Activated naive CD4-positive, alpha-beta T cell treated with anti-CD3 and anti-CD28 coated beads, Interleukin-2, amount 50 U/mL, for 72 hours (primary cell): ENCODE data around the gene ADH6. TPM values are rescaled to one million over a fixed set of nuclear protein-coding genes. Genes with fewer than 3 reads are reported as not detected.

Experiments used
- ATAC-seq, 2 donors: fragments of 150-1000 bp; cut with Tn5 transposase; 2 replicates each; pipeline ENCODE4 v1.10.0; 2021; ENCODE audit warnings: mild to moderate bottlenecking in 2 of 2, moderate library complexity in 2 of 2
- DNase-seq, 2 donors: peaks; one replicate each; pipeline ENCODE4 v3.0.0; 2021 to 2022; ENCODE audit warnings: low spot score in 2 of 2
- H3K27ac Mint-ChIP-seq, 2 donors: one replicate each; pipeline ENCODE4 v1.8.0; 2022; ENCODE audit warnings: mild to moderate bottlenecking in 2 of 2, mixed read lengths in 2 of 2
- H3K36me3 Mint-ChIP-seq, 2 donors: one replicate each; pipeline ENCODE4 v1.8.0; 2022; ENCODE audit warnings: mixed read lengths in 2 of 2
- H3K9me3 Mint-ChIP-seq, 2 donors: one replicate each; pipeline ENCODE4 v1.8.0; 2022; ENCODE audit warnings: mixed read lengths in 2 of 2
- total RNA-seq, 2 donors: library from RNA; stranded (reverse); gene quantifications; one replicate each; pipeline ENCODE4 v1.2.3, GENCODE V29; 2022

The ADH6 gene
- total RNA-seq, 2 donors from 2014 or later: not detected

GRCh38 chr4:99156992-99157391 is 62.1 kb downstream of the ADH6 start:
- H3K36me3 Mint-ChIP-seq: no peaks in the 10 kb centered on the region
- no peaks in the 10 kb centered on the region for H3K9me3 Mint-ChIP-seq
- H3K27ac Mint-ChIP-seq: no peak overlapping the region
- no peak for ATAC-seq
- no peak for DNase-seq

DNA sequence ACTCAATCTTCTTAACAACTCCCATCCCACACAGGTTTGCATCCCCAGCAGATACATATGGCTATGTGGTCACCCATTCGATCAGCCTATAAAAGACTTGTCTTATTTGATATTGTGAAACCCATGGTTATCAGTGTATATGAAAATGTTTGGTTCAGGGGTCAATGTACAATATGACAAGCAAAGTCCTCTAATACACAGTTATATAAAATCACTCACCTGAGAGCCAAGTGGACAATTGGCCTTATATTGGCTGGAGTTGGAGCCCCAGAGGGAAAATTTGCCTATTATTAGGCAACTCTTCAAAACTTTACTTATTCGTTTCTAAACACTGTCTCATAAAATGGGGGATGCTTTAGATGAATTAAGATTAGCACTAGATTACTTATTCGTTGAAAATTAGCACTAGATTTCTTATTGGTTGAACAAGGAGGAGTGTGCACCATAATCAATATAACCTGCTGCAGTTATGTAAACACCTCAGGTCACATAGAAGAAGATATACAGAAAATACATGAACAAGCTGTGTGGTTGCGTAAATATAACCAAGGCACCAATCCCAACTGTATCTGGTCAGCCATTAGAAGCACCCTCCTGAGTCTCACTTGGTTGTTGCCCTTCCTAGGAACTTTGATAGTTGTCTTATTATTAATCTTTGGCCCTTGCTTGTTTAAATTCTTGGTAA is 64.2 kb downstream of the ADH6 start:
- peaks cover 0 to 6% of the 10 kb centered on the region in 2 donors for H3K36me3 Mint-ChIP-seq
- H3K9me3 Mint-ChIP-seq: no peaks in the 10 kb centered on the region
- no peak for DNase-seq
- no peak for ATAC-seq
- no peak overlapping the region for H3K27ac Mint-ChIP-seq

Other genes starting within 250 kb of the ADH6 start
- 10 to 100 TPM; 71.6 to 80.1 TPM for gene METAP1, start 223.5 kb downstream of the ADH6 start, total RNA-seq
- 100 to 1,000 TPM in 1 of 2 donors, 10 to 100 TPM in 1; 67.3 to 122 TPM for gene ADH5, start 130.5 kb downstream of the ADH6 start, total RNA-seq
- gene ADH4, start 74.9 kb downstream of the ADH6 start, total RNA-seq: not detected
- not detected for gene ADH1A, start 71.7 kb upstream of the ADH6 start, total RNA-seq
- not detected for gene ADH1B, start 102.2 kb upstream of the ADH6 start, total RNA-seq
- gene ADH1C, start 133.5 kb upstream of the ADH6 start, total RNA-seq: not detected
- not detected for gene ADH7, start 216.1 kb upstream of the ADH6 start, total RNA-seq